ENCODE results near the gene ASF1A. TPM values are rescaled to one million over a fixed set of nuclear protein-coding genes. Genes with fewer than 3 reads are reported as not detected.

The ASF1A gene
- total and polyA plus RNA-seq, 12 donors, result 11.7 to 27.2 (median 22.0) TPM

DNA sequence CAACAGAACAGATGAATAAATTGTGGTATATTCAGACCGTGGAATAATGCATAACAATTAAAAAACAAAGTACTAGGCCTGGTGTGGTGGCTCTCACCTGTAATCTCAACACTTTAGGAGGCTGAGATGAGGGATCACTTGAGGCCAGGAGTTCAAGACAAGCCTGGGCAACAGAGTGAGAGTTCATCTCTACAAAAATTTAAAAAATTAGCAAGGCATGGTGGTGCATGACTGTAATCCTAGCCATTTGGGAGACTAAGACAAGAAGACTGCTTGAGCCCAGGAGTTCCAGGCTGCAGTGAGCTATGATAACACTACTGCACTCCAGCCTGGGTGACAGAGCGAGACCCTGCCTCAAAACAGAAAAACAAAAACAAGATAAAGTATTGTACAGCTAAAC, 16.1 kb upstream of the ASF1A start:
- intact Hi-C loops (cut with DNase I), result no loop called here
- TF ChIP-seq, protein P1, sequence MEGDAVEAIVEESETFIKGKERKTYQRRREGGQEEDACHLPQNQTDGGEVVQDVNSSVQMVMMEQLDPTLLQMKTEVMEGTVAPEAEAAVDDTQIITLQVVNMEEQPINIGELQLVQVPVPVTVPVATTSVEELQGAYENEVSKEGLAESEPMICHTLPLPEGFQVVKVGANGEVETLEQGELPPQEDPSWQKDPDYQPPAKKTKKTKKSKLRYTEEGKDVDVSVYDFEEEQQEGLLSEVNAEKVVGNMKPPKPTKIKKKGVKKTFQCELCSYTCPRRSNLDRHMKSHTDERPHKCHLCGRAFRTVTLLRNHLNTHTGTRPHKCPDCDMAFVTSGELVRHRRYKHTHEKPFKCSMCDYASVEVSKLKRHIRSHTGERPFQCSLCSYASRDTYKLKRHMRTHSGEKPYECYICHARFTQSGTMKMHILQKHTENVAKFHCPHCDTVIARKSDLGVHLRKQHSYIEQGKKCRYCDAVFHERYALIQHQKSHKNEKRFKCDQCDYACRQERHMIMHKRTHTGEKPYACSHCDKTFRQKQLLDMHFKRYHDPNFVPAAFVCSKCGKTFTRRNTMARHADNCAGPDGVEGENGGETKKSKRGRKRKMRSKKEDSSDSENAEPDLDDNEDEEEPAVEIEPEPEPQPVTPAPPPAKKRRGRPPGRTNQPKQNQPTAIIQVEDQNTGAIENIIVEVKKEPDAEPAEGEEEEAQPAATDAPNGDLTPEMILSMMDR (IDR thresholded peaks at IDR 0.05), result no peak
- H3K36me3 ChIP-seq, result no peaks in the 10 kb centered on the region
- WGBS, 2 donors, result 97% methylated on average over 2 of the region's 2 CpGs
- H3K27ac ChIP-seq, result no peak overlapping the region
- H3K27me3 ChIP-seq, result no peaks in the 10 kb centered on the region
- peaks cover 0 to 26% (median 6%) of the 10 kb centered on the region in 9 donors for H3K4me1 ChIP-seq
- DNase-seq, result no peak
- no peak for ATAC-seq
- no peak overlapping the region for H3K4me3 ChIP-seq
- H3K9me3 ChIP-seq, result no peaks in the 10 kb centered on the region

DNA sequence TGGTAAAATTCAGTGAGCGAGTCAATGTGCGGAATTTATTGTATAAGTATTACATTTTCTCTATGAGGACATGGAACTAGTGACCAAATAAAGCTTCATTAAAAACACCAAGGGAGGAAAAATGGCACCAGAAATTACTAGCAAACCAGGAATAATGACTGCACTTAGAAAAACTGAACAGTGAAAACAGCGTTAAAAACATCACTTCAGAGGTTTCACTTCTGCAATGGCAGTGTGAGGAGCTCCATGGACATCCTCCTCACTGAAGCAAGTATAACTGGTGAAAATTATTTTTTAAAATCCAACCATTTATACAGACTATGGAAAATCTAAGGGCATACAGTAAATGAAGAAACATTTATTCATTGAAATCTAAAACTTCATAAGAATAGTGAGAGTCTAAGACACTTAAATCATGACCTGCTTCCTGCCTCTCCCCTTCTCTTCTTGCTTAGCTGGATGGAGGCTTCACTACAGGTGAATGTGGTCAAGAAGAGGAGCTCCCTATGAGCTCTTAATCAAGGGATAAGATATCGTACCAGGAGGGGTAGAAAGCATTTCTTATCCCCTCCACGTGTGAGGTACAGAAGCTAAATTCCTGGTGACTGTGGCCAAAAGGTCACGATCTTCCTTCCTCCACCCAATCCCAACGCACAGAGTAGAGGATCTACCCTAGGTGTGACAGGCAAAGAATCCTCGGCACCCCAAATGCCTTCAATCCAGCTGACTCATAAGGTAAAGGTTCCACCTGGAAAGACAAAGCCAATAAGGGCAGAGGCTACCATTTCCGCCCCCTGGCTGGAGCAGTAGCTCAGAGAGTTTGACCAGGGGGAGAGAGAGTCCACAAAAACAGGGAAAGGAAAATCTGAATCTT, 12.3 kb upstream of the ASF1A start:
- peak overlapping the region in 4 of 10 donors; percentile 2 to 54 (median 40) for H3K27ac ChIP-seq
- TF ChIP-seq, protein P1 (IDR thresholded peaks at IDR 0.05), result no peak
- whole genome bisulfite sequencing, 2 donors, result 71 to 81% methylated on average over 9 of the region's 9 CpGs
- no peaks in the 10 kb centered on the region for H3K9me3 ChIP-seq
- no peaks in the 10 kb centered on the region for H3K27me3 ChIP-seq
- intact Hi-C loops (cut with DNase I), result no loop called here
- H3K4me3 ChIP-seq, result peak overlapping the region in 3 of 10 donors; percentile 11 to 15 (median 13)
- ATAC-seq (no peak), DNase-seq (no peak)
- H3K4me1 ChIP-seq, result peaks cover 0 to 28% (median 12%) of the 10 kb centered on the region in 9 donors
- no peaks in the 10 kb centered on the region for H3K36me3 ChIP-seq

DNA sequence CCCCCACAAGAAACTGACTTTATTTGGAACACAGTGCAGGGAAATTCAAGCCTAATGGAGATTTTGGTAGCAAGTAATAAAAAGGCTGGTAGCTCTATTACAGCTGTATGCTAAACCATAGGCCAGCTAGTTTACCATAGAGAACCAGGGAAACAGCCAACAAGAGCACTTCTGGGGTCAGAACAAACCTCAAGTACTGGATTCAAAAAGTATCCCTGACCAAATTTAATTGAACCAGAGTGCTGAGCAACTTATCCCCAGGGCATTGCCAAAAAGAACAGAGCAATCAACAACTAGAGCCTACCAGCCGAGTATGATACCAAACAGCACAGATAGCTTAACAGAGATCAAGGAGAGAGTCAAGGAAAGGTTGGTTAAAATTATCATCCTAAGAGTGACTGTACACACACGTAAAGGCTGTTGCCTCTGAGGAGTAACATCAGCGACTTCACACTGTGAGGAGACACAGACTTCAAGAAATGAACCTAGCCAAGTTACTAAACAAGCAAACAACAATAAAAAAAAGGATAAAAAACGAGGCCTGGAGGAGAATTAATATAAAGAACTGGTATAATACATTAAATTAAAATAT, 11.5 kb upstream of the ASF1A start:
- intact Hi-C loops (cut with DNase I), result no loop called here
- Histone ChIP-seq H3K27ac (no peak overlapping the region), H3K4me1 (peaks cover 0 to 28% (median 12%) of the 10 kb centered on the region in 9 donors), H3K27me3 (no peaks in the 10 kb centered on the region), H3K9me3 (no peaks in the 10 kb centered on the region), H3K4me3 (no peak overlapping the region), H3K36me3 (no peaks in the 10 kb centered on the region)
- no peak for DNase-seq
- WGBS, 2 donors, result 86 to 88% methylated on average over 4 of the region's 4 CpGs
- no peak for ATAC-seq
- TF ChIP-seq, protein P1 (IDR thresholded peaks at IDR 0.05), result no peak

DNA sequence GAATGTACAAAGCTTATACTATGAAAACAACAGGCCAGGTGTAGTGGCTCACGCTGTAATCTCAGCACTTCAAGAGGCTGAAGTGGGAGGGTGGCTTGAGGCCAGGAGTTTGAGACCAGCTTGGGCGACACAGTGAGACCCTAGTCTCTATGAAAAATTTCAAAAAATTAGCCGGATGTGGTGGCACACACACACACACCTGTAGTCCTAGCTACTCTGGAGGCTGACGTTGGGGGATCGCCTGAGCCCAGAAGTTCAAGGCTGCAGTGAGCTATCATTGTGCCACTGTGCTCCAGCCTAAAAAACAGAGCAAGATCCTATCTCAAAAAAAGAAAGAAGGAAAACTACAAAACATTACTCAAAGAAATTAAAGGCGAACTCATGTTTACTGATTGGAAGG, 7.3 kb upstream of the ASF1A start:
- WGBS, 2 donors, result 81 to 86% methylated on average over 6 of the region's 6 CpGs
- no peak for DNase-seq
- Histone ChIP-seq H3K36me3 (no peaks in the 10 kb centered on the region), H3K27ac (no peak overlapping the region), H3K9me3 (no peaks in the 10 kb centered on the region), H3K4me3 (no peak overlapping the region), H3K27me3 (no peaks in the 10 kb centered on the region), H3K4me1 (peaks cover 0 to 17% (median 7%) of the 10 kb centered on the region in 9 donors)
- TF ChIP-seq, protein P1 (IDR thresholded peaks at IDR 0.05), result no peak
- intact Hi-C loops (cut with DNase I), result no loop called here
- ATAC-seq, result no peak

All from heart right ventricle (tissue), 16 donors.